Germinal center (tissue), 1 donor: Measurements from ENCODE around the gene IFT25.

Source experiments
- DNase-seq: peaks from one replicate; pipeline ENCODE4 v3.0.0; 2012; ENCODE audit warnings: mixed read lengths, low spot score

The IFT25 gene

GRCh38 chr1:53956308-53957168 lies 11.0 kb upstream of the IFT25 start:
- DNase-seq, result no peak

GRCh38 chr1:53954128-53954527 lies 8.6 kb upstream of the IFT25 start:
- no peak for DNase-seq

- DNase-seq, result no peak
Measured at GRCh38 chr1:53951697-53952096, 6.2 kb upstream of the IFT25 start.

- peak; percentile 24 for DNase-seq
Measured at GRCh38 chr1:53949023-53949990, 3.8 kb upstream of the IFT25 start.

- no peak for DNase-seq
Measured at GRCh38 chr1:53948291-53948690, 2.8 kb upstream of the IFT25 start.

- no peak for DNase-seq
Measured at GRCh38 chr1:53947172-53947907, 1.8 kb upstream of the IFT25 start.

- peak; percentile 98 for DNase-seq
Measured at GRCh38 chr1:53946252-53947171, 1.0 kb upstream of the IFT25 start, which contains the start of gene LRRC42. LRRC42 (plus strand) TSS chr1:53946350; CDS start chr1:53952000, 5,650 bp downstream.

GRCh38 chr1:53945183-53945432 lies 391 bp downstream of the IFT25 start:
- DNase-seq, result no peak

- DNase-seq, result peak; percentile 35
Measured at GRCh38 chr1:53944469-53945182, 873 bp downstream of the IFT25 start.

GRCh38 chr1:53943490-53944043 lies 1.9 kb downstream of the IFT25 start:
- DNase-seq, result no peak

- DNase-seq, result no peak
Measured at GRCh38 chr1:53943090-53943489, 2.4 kb downstream of the IFT25 start.

GRCh38 chr1:53942127-53942957 lies 3.2 kb downstream of the IFT25 start:
- DNase-seq, result no peak

- no peak for DNase-seq
Measured at GRCh38 chr1:53938136-53938830, 7.2 kb downstream of the IFT25 start.

GRCh38 chr1:53936430-53936829 lies 9.1 kb downstream of the IFT25 start:
- no peak for DNase-seq

- DNase-seq, result no peak
Measured at GRCh38 chr1:53934170-53934765, 11.2 kb downstream of the IFT25 start.

GRCh38 chr1:53931523-53931922 lies 14.0 kb downstream of the IFT25 start:
- no peak for DNase-seq

- no peak for DNase-seq
Measured at GRCh38 chr1:53930932-53931331, 14.6 kb downstream of the IFT25 start.

GRCh38 chr1:53929246-53929960 lies 16.1 kb downstream of the IFT25 start:
- no peak for DNase-seq
